Keratinocyte (primary cell): Measurements from ENCODE around the gene CDC26. TPM values are rescaled to one million over a fixed set of nuclear protein-coding genes. Genes with fewer than 3 reads are reported as not detected.

Source experiments
- DNase-seq: peaks from one replicate; pipeline ENCODE4 v3.0.0-alpha.2; 2011; ENCODE audit warnings: low read depth, missing footprints, low spot score
- FAIRE-seq: peaks from 2 replicates; lab custom pipeline; 2011; peaks lifted over from hg19 to GRCh38; lab: Jason Lieb, UNC
- H2AFZ ChIP-seq: 2 replicates; pipeline ENCODE4 v1.6.0; 2012; ENCODE audit warnings: low read length, control low read depth, inconsistent platforms; ENCODE audit not compliant: control insufficient read depth
- H3K27ac ChIP-seq: 2 replicates; pipeline ENCODE4 v1.5.1; 2011; ENCODE audit warnings: low read length; ENCODE audit not compliant: control insufficient read depth, insufficient read depth
- H3K27me3 ChIP-seq: 3 replicates; pipeline ENCODE4 v1.6.0; 2011; ENCODE audit warnings: low read length; ENCODE audit not compliant: control insufficient read depth, insufficient read depth; ENCODE audit errors: extremely low read depth
- H3K36me3 ChIP-seq, 2 experiments: 2 replicates in 1 of 2; 3 replicates in 1 of 2; pipeline ENCODE4 v1.5.1; 2011; ENCODE audit warnings: low read length in 2 of 2, mild to moderate bottlenecking in 1 of 2; ENCODE audit not compliant: control insufficient read depth in 2 of 2, insufficient read depth in 2 of 2; ENCODE audit errors: extremely low read depth in 1 of 2
- H3K4me1 ChIP-seq: 3 replicates; pipeline ENCODE4 v1.5.1; 2011; ENCODE audit warnings: low read length; ENCODE audit not compliant: control insufficient read depth, insufficient read depth; ENCODE audit errors: extremely low read depth
- H3K4me2 ChIP-seq: 3 replicates; pipeline ENCODE4 v1.6.0; 2011; ENCODE audit warnings: low read depth, low read length; ENCODE audit not compliant: control insufficient read depth, insufficient read depth; ENCODE audit errors: extremely low read depth
- H3K4me3 ChIP-seq, 3 experiments: fragments of 200-600 bp in 1 of 3; sonication (generic) in 1 of 3; 2 replicates in 2 of 3; 3 replicates in 1 of 3; pipeline ENCODE4 v1.5.1; 2011 to 2016; ENCODE audit warnings: low read length in 3 of 3, mild to moderate bottlenecking in 3 of 3, control low read depth in 2 of 3, inconsistent platforms in 1 of 3, low read depth in 1 of 3, mixed read lengths in 1 of 3, mixed run types in 1 of 3, moderate library complexity in 1 of 3; ENCODE audit not compliant: control insufficient read depth in 2 of 3, insufficient read depth in 2 of 3; ENCODE audit errors: extremely low read depth in 1 of 3
- H3K79me2 ChIP-seq: 2 replicates; pipeline ENCODE4 v1.6.0; 2012; ENCODE audit warnings: low read length; ENCODE audit not compliant: control insufficient read depth, insufficient read depth
- H3K9ac ChIP-seq: 3 replicates; pipeline ENCODE4 v1.6.0; 2011; ENCODE audit warnings: low read length; ENCODE audit not compliant: control insufficient read depth, insufficient read depth; ENCODE audit errors: extremely low read depth
- H3K9me1 ChIP-seq: 3 replicates; pipeline ENCODE4 v1.6.0; 2011; ENCODE audit warnings: low read length; ENCODE audit not compliant: control insufficient read depth, insufficient read depth; ENCODE audit errors: extremely low read depth
- H3K9me3 ChIP-seq: 2 replicates; pipeline ENCODE4 v1.5.1; 2012; ENCODE audit warnings: low read depth, low read length; ENCODE audit not compliant: control insufficient read depth
- H4K20me1 ChIP-seq: 3 replicates; pipeline ENCODE4 v1.6.0; 2011; ENCODE audit warnings: low read length; ENCODE audit not compliant: control insufficient read depth, insufficient read depth; ENCODE audit errors: extremely low read depth
- CTCF ChIP-seq, 3 experiments: IDR thresholded peaks in 1 of 3; conservative IDR thresholded peaks in 1 of 3; optimal IDR thresholded peaks in 1 of 3; 2 replicates in 2 of 3; 3 replicates in 1 of 3; pipeline versions ENCODE3 to v1.5.1; 2011; ENCODE audit warnings: low read length in 3 of 3, mild to moderate bottlenecking in 3 of 3, moderate library complexity in 2 of 3, control low read depth in 1 of 3, inconsistent platforms in 1 of 3; ENCODE audit not compliant: insufficient read depth in 2 of 3; ENCODE audit errors: extremely low read depth in 1 of 3
- EZH2 ChIP-seq: IDR thresholded peaks from one replicate; pipeline ENCODE4 v1.6.1; 2012; ENCODE audit warnings: inconsistent platforms, mild to moderate bottlenecking, low read length, moderate library complexity
- dilution Hi-C: fragments of 300-500 bp; cut with MboI; formaldehyde crosslinking; loops from one replicate; pipeline ENCODE4 v1.7.0; 2020; ENCODE audit warnings: low sequenced_read_pairs; ENCODE audit not compliant: extremely low pct_ligation_motif_present
- polyA plus RNA-seq, 5 experiments: library from polyadenylated mRNA; depleted of rRNA in 3 of 5; stranded (reverse) in 3 of 5; stranded (forward) in 1 of 5; unstranded in 1 of 5; fragments of >200 nt; gene quantifications; 1 replicate in 1 of 5; 2 replicates in 3 of 5; 3 replicates in 1 of 5; pipeline versions ENCODE4 v1.2.1 to v1.2.3, GENCODE V29; 2011 to 2012; ENCODE audit warnings: missing spikeins in 2 of 5, low read depth in 1 of 5, low replicate concordance in 1 of 5

The CDC26 gene
- polyA plus RNA-seq, 1 donor (not counting 4 experiments of a cell fraction or from before 2014, with no cell fraction given), result 56.8 TPM

GRCh38 chr9:113307396-113307975, 32.1 kb upstream of the CDC26 start:
- DNase-seq (no peak), FAIRE-seq (no peak)
- no peaks in the 10 kb centered on the region for H3K36me3 ChIP-seq
- H3K4me1 ChIP-seq, result no peaks in the 10 kb centered on the region
- H3K4me2 ChIP-seq, result no peak overlapping the region
- peaks cover 5% of the 10 kb centered on the region for H3K27me3 ChIP-seq
- no peak overlapping the region for H2AFZ ChIP-seq
- H3K9me1 ChIP-seq, result no peaks in the 10 kb centered on the region
- no peaks in the 10 kb centered on the region for H3K79me2 ChIP-seq
- TF ChIP-seq CTCF (optimal IDR thresholded peaks at IDR 0.05 in 1 of 3, IDR thresholded peaks at IDR 0.05 in 1 of 3, conservative IDR thresholded peaks at IDR 0.05 in 1 of 3; ENCODE audit: extremely low read depth in 1 of 3, insufficient read depth in 2 of 3, low read length in 3 of 3) (no peak), EZH2 (no peak)
- dilution Hi-C loops, result no loop called here
- H3K27ac ChIP-seq, result no peak overlapping the region
- no peak overlapping the region for H3K4me3 ChIP-seq
- H4K20me1 ChIP-seq, result no peaks in the 10 kb centered on the region
- H3K9me3 ChIP-seq, result no peaks in the 10 kb centered on the region
- no peak overlapping the region for H3K9ac ChIP-seq

GRCh38 chr9:113306566-113306965, 31.2 kb upstream of the CDC26 start:
- FAIRE-seq, result no peak
- Histone ChIP-seq H3K4me2 (no peak overlapping the region), H3K27ac (no peak overlapping the region), H3K9me3 (no peaks in the 10 kb centered on the region), H3K27me3 (peaks cover 5% of the 10 kb centered on the region), H3K4me1 (no peaks in the 10 kb centered on the region), H4K20me1 (no peaks in the 10 kb centered on the region), H3K36me3 (no peaks in the 10 kb centered on the region), H3K79me2 (no peaks in the 10 kb centered on the region), H3K9me1 (no peaks in the 10 kb centered on the region), H3K4me3 (no peak overlapping the region), H3K9ac (no peak overlapping the region), H2AFZ (no peak overlapping the region)
- dilution Hi-C loops, result no loop called here
- TF ChIP-seq EZH2, result no peak
- TF ChIP-seq CTCF (optimal IDR thresholded peaks at IDR 0.05 in 1 of 3, IDR thresholded peaks at IDR 0.05 in 1 of 3, conservative IDR thresholded peaks at IDR 0.05 in 1 of 3; ENCODE audit: extremely low read depth in 1 of 3, insufficient read depth in 2 of 3, low read length in 3 of 3), result no peak
- no peak for DNase-seq
